Measurements from ENCODE around the gene TNFRSF8. TPM values are rescaled to one million over a fixed set of nuclear protein-coding genes. Genes with fewer than 3 reads are reported as not detected.

The TNFRSF8 gene
- total and polyA plus RNA-seq, 2 of the 13 experiments (the other 11 are each of a cell fraction or from before 2014, with no cell fraction given), result not detected

GRCh38 chr1:12134716-12135115, 71.6 kb downstream of the TNFRSF8 start:
- H3K4me3 ChIP-seq (replicated peaks in 1 of 3; ENCODE audit: insufficient read depth in 1 of 3, low read depth in 2 of 3, low read length in 3 of 3), result no peak overlapping the region
- H3K9me3 ChIP-seq (ENCODE audit: low read length), result no peaks in the 10 kb centered on the region
- in situ Hi-C loops (cut with HindIII; ENCODE audit: extremely low pct_ligation_motif_present, low pct_unique_long_range_greater_than_20kb) (no loop called here), intact Hi-C loops (cut with micrococcal nuclease; ENCODE audit: unreplicated experiment) (no loop called here)
- H3K79me2 ChIP-seq (ENCODE audit: insufficient read depth, low read length), result no peaks in the 10 kb centered on the region
- TF ChIP-seq PCBP2 (optimal IDR thresholded peaks at IDR 0.05; ENCODE audit: low read depth, low read length, poor library complexity, severe bottlenecking) (no peak), LBX2 (CRISPR knock-in tag; IDR thresholded peaks at IDR 0.05; ENCODE audit: borderline replicate concordance) (no peak), ZNF749 (CRISPR knock-in tag; IDR thresholded peaks at IDR 0.05; ENCODE audit: borderline replicate concordance) (no peak), ZBTB7A (CRISPR knock-in tag; IDR thresholded peaks at IDR 0.05) (no peak)
- no TSS peak for BruUV-seq (replicated peaks)
- ATAC-seq, result no peak
- DNase-seq (ENCODE audit: low spot score), result no peak
- peaks cover 20% of the 10 kb centered on the region for H3K4me1 ChIP-seq (ENCODE audit: insufficient read depth, low read length)
- H4K20me1 ChIP-seq (ENCODE audit: insufficient read depth, low read length), result no peaks in the 10 kb centered on the region
- 35% methylated on average over 7 of the region's 10 CpGs for WGBS (ENCODE audit: low lambda C conversion rate)
- H3K27me3 ChIP-seq (ENCODE audit: control insufficient read depth in 1 of 2, insufficient read depth in 2 of 2, low read length in 2 of 2), result peaks cover 3 to 22% of the 10 kb centered on the region in 2 experiments; a peak in 4 of 5 replicates
- ChIA-PET POLR2A (no interaction called here), CTCF (ENCODE audit: low intra/inter-chr PET ratio, low total read pairs) (no interaction called here)
- no peak overlapping the region for H3K9ac ChIP-seq (ENCODE audit: insufficient read depth, low read depth, low read length)
- no peak overlapping the region for H2AFZ ChIP-seq (ENCODE audit: low read length)
- no peak overlapping the region for H3K4me2 ChIP-seq (ENCODE audit: low read depth, low read length)
- no peaks in the 10 kb centered on the region for H3K36me3 ChIP-seq (replicated peaks in 1 of 2; ENCODE audit: control insufficient read depth in 1 of 2, insufficient read depth in 2 of 2, low read length in 2 of 2)
- no peak overlapping the region for H3K27ac ChIP-seq (ENCODE audit: extremely low read length, insufficient read depth, low read length)
- no peak for FAIRE-seq

DNA sequence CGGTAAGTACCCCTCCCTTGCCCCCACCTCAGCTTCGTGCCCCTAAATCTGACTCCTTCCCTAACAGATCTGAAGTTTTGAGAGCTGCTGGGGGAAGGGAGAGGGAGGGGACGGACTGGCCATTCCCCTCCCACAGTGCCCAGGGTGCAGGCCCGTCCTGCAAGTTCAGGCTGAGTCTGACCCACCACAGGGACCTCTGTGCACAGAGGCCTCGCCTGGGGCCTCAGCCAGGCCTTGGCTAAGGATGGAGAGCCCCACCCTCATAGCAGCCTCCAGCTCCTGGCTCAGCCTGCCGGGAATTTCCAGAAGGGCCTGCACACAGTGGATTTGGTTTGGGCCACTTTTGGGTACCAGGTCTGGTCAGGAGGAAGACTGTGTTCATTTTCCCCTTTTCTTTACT, 72.5 kb downstream of the TNFRSF8 start:
- H2AFZ ChIP-seq (ENCODE audit: low read length), result no peak overlapping the region
- intact Hi-C loops (cut with micrococcal nuclease; ENCODE audit: unreplicated experiment) (no loop called here), in situ Hi-C loops (cut with HindIII; ENCODE audit: extremely low pct_ligation_motif_present, low pct_unique_long_range_greater_than_20kb) (no loop called here)
- FAIRE-seq (no peak), ATAC-seq (no peak), DNase-seq (ENCODE audit: low spot score) (no peak)
- peaks cover 11% of the 10 kb centered on the region for H3K4me1 ChIP-seq (ENCODE audit: insufficient read depth, low read length)
- H3K27me3 ChIP-seq (ENCODE audit: control insufficient read depth in 1 of 2, insufficient read depth in 2 of 2, low read length in 2 of 2), result peaks cover 3 to 22% of the 10 kb centered on the region in 2 experiments; a peak in 4 of 5 replicates
- CTCF ChIA-PET (ENCODE audit: low intra/inter-chr PET ratio, low total read pairs), result no interaction called here
- H3K79me2 ChIP-seq (ENCODE audit: insufficient read depth, low read length), result no peaks in the 10 kb centered on the region
- no peak overlapping the region for H3K9ac ChIP-seq (ENCODE audit: insufficient read depth, low read depth, low read length)
- POLR2A ChIA-PET, result no interaction called here
- H3K9me3 ChIP-seq (ENCODE audit: low read length), result no peaks in the 10 kb centered on the region
- H3K27ac ChIP-seq (ENCODE audit: extremely low read length, insufficient read depth, low read length), result no peak overlapping the region
- H3K4me3 ChIP-seq (replicated peaks in 1 of 3; ENCODE audit: insufficient read depth in 1 of 3, low read depth in 2 of 3, low read length in 3 of 3), result no peak overlapping the region
- TF ChIP-seq YY1 (IDR thresholded peaks at IDR 0.05; ENCODE audit: insufficient read depth, insufficient replicate concordance, low read depth, low read length) (no peak), KMT2B (CRISPR knock-in tag; IDR thresholded peaks at IDR 0.05) (no peak), JARID2 (CRISPR knock-in tag; IDR thresholded peaks at IDR 0.05; ENCODE audit: insufficient replicate concordance) (no peak), ZNF460 (CRISPR knock-in tag; IDR thresholded peaks at IDR 0.05; ENCODE audit: borderline replicate concordance) (no peak), POLR2A (IDR thresholded peaks at IDR 0.05; ENCODE audit: insufficient read depth in 1 of 2, low read depth in 2 of 2, low read length in 2 of 2) (no peak), SUZ12 (IDR thresholded peaks at IDR 0.05; ENCODE audit: low read depth, low read length) (no peak), ZNF224 (CRISPR knock-in tag; IDR thresholded peaks at IDR 0.05) (no peak)
- H3K36me3 ChIP-seq (replicated peaks in 1 of 2; ENCODE audit: control insufficient read depth in 1 of 2, insufficient read depth in 2 of 2, low read length in 2 of 2), result no peaks in the 10 kb centered on the region
- no peak overlapping the region for H3K4me2 ChIP-seq (ENCODE audit: low read depth, low read length)
- WGBS (ENCODE audit: low lambda C conversion rate), result 6% methylated on average over 2 of the region's 6 CpGs
- BruUV-seq (replicated peaks), result no TSS peak
- no peaks in the 10 kb centered on the region for H4K20me1 ChIP-seq (ENCODE audit: insufficient read depth, low read length)
